Measurements from ENCODE around the gene FNDC3B.

GRCh38 chr3:172056416-172056815 is 17.0 kb downstream of the FNDC3B start:
- TF ChIP-seq POLR2AphosphoS5 (IDR thresholded peaks at IDR 0.05) (no peak), POLR2A (IDR thresholded peaks at IDR 0.05) (no peak), CTCF (IDR thresholded peaks at IDR 0.05 in 8 of 11, conservative IDR thresholded peaks at IDR 0.05 in 3 of 11) (no peak)
